NCI-H345 (cell line): ENCODE results near the gene SNX9.
"Not testable (repeated sequence)": the region's sequence is repeated elsewhere in the genome, so short reads cannot be mapped to it uniquely, and the experiment has no call there.

Experiments used
- DNase-seq: peaks from one replicate; lab custom pipeline; 2025; lab: John Stamatoyannopoulos, UW

SNX9 gene

DNA sequence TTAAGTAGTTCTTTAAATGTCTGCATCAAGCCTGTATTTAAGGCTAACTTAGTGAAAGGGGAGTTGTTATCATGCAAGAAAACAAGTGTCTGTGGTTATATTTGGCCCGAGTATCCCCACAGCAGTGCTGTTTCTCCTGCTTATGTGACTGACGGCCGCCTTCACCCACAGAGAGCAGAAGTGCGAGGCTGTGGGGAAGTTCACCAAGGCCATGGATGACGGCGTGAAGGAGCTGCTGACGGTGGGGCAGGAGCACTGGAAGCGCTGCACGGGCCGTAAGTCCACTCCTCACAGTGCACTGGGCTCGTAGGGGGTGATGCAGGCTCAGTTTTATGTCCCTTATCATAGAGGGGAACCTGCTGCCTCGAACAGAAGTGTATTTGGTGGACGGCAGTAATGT lies 105.4 kb downstream of the SNX9 start:
- DNase-seq, result no peak

DNA sequence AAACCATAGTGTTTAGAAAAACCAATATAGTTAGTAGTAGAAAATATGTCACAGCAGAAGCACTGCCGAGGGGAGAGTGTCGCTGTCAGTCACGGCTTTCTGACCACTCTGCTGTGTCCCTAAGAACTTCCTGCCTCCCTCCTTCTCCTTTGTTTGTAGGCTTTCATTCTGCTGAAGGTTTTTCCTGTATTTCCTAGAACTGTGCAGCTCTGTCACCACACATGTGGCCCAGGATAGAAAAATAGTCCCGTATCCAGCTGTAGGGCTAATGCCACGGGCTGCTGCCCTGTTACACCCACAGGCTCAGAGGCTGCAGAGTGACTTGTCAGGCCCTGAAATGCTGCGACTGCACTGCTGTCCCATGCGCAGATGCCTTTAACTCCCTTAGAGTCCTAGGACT lies 106.0 kb downstream of the SNX9 start:
- DNase-seq, result no peak

- DNase-seq, result no peak
Measured at GRCh38 chr6:157929765-157930319, 106.8 kb downstream of the SNX9 start.

DNA sequence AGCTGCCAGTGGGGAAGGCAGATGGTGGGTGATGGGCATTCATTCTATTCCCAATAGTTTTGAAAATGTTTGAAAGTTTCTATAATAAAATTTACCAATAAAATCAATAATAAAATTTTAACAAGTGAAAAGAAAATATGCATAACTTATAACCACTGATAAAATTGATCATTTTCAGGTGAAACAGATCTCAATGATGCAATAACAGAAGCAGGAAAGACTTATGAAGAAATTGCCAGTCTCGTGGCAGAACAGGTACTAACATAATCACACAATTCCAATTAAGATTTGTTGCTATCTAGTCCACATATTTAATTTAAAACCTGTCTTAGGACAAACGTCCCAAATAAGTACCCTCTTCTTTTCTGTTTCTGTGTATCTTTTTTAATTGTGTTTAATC lies 112.7 kb downstream of the SNX9 start:
- DNase-seq, result no peak

- DNase-seq, result no peak
Measured at GRCh38 chr6:157937318-157937717, 114.3 kb downstream of the SNX9 start.

GRCh38 chr6:157937916-157938315 lies 114.9 kb downstream of the SNX9 start:
- DNase-seq, result no peak

GRCh38 chr6:157940375-157941036 lies 117.5 kb downstream of the SNX9 start:
- not testable (repeated sequence) for DNase-seq

- DNase-seq, result no peak
Measured at GRCh38 chr6:157941101-157941863, 118.2 kb downstream of the SNX9 start.

GRCh38 chr6:157942351-157942750 lies 119.3 kb downstream of the SNX9 start:
- DNase-seq, result no peak

- DNase-seq, result no peak
Measured at GRCh38 chr6:157943249-157943963, 120.4 kb downstream of the SNX9 start.

GRCh38 chr6:157943964-157944283 lies 120.9 kb downstream of the SNX9 start:
- no peak for DNase-seq

DNA sequence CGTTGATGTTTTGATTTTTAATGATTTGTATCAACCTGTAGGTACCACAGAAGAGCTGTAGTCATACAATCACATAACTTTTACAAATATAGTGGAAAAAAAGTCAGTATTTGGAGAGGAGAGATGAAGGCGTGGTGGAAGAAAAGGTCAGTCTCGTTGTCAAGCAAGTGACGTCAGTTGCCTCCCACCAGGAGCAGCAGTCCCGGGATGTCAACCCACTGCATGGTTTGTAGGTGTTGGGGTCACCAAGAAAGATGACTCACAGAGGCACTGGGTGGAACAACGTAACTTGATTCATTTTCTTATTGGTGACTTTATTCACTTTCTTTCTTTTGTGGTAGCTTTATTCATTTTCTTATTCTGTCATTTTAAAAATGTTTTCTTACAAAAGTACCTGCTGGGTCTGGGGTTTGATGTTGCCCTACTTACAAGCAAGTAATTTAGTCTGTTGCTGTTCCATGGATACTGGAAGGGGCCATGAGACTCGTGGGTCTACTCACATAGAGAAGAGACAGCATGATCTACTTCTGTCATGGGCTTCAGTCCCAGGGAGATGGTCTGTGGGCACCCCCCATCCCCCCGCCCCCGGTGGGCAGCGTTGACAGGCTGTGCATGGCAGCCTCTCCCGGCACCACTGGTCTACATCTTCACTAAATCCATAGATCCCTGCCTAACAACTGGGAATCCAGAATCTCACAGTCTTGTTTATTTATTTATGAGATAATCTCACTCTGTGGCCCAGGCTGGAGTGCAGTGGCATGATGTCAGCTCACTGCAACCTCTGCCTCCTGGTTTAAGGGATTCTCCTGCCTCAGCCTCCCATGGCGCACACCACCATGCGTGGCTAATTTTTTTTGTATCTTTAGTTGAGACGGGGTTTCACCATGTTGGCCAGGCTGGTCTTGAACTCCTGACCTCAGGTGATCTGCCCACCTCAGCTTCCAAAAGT lies 122.2 kb downstream of the SNX9 start:
- no peak for DNase-seq

DNA sequence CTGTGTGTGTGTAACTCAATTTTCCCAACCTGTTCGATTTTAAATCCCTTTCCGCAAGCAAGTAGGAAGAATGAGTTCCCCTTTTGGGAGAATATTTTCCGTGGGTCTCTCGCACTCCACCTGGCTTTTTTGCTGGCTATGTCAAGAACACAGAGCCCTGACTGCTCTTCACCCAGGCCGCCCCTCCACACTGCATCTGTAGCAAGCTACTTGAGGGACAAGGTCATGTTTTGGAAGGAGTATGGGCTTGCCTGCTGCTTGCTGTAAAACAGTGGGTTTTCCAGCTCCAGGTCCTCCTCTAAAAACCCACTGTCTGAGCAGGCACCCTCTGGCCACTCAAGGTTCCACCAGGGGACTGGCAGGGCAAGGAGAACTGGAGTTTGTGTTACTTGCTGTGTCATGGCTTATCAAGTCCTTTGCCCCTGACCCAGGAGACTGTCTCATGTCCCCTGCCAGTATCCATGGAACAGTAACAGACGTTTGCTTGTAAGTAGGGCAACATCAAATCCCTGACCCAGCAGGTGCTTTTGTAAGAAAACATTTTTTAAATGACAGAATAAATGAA lies 123.1 kb downstream of the SNX9 start:
- DNase-seq, result no peak

DNA sequence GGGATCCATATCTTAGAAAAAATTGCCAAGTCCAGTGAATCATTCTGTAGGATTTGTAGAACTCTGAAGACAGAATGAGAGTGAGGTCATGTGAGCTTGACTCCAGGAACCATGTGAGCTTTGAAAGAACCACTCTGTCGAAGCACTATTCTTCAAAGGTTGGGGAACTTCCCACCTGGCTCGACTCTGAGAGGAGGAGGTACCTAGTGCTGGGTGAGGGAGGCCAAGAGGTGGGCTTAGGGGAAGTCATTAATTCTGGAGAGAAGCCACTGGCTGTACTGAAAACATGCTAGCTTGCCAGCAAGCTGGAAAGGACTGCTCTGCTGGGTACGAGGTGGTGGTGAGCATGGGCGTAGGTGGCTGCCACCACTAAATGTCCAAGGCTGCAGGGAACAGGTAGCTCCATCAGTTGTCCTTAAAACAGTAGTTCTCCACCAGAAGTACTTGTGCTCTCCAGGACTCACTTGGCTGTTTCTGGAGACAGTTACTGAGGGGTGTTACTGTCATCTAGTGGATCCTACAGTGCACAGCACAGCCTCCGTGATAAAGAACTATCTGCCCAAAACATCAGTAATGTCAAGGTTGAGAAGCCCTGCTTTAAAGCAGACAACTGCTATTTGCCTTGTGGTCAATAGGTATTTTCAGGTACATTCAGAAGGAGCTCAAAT lies 124.0 kb downstream of the SNX9 start:
- no peak for DNase-seq

GRCh38 chr6:157950899-157951298 lies 127.9 kb downstream of the SNX9 start:
- DNase-seq, result not testable (repeated sequence)

GRCh38 chr6:157951828-157952227 lies 128.8 kb downstream of the SNX9 start:
- no peak for DNase-seq

GRCh38 chr6:157952861-157953351 lies 129.9 kb downstream of the SNX9 start:
- no peak for DNase-seq

DNA sequence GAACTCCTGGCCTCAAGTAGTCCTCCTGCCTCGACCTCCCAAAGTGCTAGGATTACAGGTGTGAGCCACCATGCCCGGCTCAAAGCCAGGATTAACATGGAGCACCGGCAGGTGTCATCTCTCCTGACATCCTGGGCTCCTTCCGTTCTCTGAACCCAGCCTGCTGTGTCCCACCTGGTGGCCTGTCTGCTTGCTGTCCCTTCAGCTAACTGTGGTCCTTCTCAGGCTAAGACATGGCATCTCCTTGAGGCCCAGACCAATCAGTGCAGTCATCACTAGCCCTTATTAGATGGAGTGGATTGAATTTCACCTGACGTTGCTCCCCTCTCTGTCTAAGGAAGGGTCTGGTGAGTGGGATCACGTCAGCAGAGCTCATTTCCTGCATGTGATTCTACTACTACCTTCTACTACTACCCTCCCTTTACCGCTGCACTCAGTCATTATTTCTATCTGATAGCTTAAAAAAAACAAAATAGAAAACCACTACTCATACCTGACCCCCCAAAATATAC lies 130.6 kb downstream of the SNX9 start:
- DNase-seq, result no peak

DNA sequence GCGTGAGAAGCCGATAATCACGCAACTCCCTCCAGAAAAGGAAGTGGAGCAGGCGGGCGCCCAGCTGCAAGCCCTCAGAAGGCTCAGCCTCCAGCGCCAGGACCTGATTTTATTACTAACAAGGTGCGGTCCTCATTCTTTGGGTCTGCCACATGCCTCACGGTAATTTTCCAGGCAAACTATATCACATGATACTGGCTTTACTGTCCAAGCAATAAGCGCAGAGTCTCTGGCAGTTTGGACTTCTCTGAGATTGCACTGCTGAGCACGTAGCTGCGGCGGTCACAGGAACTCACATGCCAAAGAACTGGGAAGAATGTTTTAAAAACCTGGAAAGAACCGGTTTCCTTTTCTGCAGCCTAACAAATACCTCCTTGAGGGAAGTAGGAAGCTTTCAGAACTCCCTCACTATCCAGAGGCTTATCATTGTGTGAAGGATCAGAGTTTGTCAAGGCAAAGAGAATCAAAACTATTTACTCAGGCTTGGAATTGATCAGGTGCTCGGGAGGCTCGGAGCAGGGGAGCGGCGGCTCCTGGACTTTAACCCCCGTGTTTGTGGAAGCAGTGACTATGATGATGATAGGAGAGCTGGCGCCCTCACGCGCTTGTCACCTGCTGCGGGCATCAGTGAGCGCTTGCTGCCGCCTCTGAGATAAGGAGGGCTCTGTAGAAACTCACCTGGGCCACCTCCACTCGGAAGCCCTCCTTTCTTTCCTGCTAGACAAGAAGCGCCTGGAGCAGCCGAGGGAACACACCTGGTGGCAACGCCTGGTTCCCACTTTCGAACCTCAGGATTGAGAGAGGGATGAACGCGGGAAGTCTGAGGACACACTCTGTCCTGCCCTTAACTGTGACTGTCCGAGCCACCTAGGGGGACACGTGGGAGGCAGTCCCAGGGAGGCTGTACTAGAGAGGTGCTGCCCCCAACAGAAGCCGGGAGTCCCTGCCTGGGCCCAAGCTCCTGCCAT lies 131.4 kb downstream of the SNX9 start:
- DNase-seq, result no peak
